HG02981 (cell line): ENCODE results near the gene LRRC27.

Experiments
- ATAC-seq: cut with Tn5 transposase; IDR thresholded peaks from one replicate; pipeline ENCODE4 v1.9.1; 2021; ENCODE audit warnings: mild to moderate bottlenecking, moderate library complexity; ENCODE audit not compliant: unreplicated experiment

LRRC27 gene

DNA sequence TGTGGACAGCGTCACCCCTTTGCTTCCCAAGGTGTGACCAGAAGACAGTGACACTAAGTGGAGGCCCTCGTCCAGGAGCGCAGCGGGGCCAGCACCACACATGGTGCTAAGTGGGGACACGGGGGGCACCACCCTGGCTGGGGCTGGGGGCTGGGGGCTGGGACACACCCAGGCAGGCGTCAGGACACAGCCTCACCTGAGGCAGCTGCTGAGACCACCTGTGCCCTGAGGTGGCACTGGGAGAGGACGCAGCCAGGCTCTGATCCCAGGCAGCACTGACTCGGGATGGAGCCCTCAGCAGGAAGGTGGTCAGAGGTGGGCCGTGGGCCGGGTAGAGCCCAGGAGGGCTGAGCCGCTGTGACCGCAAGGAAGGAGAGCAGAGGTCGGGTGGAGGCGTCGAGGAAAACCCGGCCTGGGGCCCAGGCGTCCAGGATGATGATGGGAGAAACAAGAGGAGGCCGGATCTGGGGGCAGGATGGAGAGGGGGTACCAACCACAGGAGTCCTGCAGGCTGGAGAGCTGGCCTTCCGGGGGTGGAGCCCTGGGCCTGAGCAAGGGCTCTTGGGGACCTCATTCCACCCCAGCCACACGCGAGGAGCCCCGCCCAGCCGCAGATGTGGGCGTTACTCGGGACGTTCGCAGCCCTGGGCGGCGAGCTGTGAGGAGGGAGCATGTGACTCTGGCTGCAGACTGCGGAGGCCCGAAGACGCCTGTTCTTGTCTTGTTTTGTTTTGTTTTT lies 22.5 kb downstream of the LRRC27 start:
- no peak for ATAC-seq

DNA sequence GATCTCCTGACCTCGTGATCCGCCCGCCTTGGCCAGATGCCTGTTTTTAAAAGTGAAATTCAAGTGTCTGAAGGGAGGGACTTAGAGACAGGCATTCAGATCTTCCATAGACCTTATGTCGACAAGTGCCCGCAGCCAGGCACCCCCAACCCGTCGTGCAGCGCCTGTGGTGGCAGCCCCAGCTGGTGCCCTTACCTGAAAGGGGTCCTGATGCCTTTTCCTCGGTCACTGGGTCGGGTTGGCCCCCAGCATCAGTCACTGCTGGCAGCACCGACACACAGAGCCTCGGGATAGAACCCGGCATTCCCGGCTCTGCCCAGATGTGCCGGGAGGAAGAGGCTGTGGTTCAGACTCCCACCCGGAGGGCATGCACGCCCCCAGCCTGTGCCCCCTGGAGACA lies 23.3 kb downstream of the LRRC27 start:
- ATAC-seq = no peak

DNA sequence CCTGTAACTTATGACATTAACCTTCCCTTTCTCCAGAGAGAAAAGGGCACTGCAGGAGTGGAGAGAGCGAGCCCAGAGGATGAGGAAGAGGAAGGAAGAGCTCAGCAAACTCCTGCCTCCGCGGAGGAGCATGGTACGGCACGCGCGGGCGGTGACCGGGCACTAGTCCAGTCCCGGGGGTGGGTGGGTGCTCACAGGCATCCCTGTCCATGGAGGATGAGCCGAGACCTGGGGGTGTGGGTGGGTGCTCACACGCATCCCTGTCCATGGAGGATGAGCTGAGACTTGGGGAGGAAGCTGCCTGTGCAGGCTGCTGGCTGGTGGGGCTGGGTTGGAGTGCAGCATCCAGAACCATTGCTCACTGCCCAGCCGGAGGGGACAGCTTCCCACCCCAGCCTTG lies 23.8 kb downstream of the LRRC27 start:
- no peak for ATAC-seq

DNA sequence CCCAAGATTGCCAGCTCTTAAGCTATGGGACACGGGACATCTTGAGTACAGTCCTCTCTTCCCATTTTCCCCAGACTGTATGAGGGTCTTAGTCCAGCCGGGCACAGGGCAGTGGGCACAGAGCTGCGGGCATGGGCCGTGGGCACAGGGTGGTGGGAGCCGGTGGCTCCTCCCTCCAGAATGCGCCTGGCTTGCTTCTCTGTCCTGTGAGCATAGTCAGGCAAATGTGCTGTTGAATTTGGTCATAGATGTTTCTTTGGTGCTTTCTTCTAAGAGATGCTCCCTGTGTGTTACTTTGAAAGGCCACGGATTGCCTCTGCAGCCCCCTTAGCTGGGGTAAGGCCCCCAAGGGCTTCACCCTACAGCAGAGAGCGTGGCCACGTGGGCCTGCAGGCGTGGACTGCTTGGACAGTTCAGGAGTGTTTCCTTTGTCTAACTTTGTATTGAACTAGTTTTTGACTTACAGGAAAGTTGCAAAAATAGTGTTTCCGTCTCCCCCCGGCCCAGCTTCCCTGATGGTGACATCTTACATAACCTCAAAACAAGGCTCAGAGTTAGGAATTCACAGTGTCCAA lies 24.7 kb downstream of the LRRC27 start:
- no peak for ATAC-seq

DNA sequence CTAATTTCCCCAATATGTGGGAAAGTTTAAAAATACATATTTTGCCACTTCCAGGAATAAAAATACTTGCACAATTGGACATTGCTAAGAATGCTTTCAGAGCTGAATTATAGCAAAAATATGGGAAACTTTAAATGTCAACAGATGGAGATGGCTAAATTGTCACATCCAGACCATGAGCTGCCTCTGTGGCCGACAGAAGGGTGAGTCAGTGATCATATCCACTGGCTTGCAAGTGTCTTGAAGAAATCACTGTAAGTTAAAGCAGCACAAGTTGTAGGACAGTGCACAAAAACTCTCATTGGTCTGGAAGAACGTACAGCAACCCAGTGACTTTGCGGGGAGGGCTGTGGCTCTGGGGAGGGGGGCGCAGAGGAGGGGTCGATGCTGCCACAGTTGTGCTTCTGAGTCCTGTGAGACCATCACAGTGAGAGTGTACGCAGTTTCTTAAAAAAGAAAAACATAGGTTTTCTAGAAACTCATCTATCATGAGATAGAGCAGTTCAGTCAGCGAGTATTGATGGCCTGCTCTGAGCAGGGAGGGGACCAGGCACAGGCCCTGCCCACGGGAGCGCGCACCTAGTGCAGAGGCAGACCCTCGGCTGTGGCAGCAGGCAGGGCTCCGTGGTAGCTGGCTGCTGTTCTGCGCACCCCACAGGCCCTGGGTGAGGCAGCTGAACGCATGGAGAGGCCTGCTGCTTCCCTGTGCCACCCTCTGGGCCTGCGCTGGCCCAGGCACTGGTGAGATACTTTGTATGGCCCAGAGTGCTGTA lies 25.5 kb downstream of the LRRC27 start:
- ATAC-seq = no peak

DNA sequence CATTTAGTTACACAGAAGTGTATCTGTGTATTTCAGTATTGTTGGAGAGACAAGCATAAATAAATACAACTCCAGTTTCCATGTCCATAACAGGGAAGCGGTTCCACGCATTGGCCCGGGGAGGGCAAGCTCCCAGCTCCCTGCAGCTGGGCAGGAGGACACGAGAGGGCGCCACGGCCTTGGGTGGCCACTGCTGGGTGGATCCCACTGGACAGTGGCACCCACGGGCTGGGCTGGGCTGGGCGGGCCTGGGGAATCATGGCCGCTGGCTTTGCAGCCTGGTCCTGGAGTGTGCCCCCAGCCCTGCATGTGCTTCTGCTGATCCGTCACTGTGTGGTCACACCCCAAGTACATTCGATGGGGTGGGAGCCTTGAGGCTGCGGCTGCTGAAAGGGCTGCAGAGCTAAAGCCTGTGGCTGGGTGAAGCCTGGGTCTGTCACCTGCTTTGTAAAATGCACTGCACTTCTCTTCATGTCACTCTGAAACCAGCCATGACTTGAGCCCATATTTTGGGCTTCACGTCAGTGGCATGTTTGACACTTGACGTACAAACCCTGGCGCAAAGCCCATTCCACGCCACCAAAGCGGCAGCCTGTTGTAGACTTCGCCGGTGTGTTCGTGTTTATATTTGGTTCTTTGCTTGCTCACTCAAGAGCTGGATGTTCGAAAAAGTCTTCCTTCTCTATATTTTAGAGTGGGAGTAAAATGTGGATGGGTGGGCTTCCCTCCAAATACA lies 27.5 kb downstream of the LRRC27 start:
- no peak for ATAC-seq

DNA sequence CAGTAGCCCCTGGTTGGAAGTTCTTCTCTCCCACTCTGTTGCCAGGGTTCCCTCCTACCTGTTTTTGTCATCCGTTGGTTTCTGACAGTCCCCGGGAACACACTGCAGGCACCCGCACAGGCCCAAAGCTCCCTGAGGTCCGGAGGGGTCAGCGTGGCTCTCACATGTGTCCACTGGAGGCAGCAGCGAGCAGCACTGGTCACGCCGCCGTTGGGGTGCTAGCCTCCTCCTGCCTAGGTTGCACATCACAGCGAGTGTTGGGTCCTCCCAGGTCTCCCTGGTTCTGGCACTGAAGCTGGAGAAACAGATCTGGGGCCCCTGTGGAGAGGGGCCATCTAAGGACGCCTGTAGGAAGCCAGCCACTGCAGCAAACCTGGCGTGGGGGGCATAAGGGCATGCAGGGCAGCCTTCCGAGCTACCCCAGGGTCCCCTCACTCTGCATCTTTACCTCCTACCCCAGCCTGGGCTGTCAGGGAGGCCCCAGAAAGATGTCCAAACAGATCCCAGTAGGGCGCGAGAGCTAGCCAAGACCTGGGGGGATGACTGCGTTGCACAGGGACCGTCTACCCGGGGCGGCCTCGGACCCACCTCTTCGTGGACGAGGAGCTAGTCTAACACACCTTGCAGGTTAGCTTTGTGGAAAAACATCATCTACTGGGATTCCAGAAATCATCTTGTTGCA lies 28.9 kb downstream of the LRRC27 start:
- no peak for ATAC-seq

DNA sequence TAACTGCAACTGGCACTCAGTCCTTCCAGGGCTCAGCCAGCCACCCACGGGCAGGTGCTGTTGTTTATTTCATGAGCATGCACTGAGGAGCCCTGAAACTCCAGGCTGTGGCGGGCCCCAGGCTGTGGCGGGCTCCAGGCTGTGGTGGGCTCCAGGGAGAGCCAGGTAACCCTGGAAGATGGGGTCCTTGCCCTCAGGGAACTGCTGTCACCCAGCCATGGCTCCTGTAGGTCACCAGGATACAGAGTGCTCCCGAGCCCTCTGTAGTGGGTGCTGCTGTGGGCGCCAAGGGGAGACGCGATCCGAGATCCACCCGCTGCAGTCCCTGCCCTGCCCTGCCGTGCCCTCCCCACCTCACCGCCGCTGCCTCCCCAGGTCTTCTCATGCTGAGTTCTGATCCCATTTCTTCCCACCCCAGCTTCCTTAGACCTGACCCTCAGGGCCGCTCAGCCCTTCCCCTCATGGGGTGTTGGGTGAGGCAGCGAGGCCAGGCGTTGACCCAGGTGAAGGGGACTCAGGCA lies 29.6 kb downstream of the LRRC27 start:
- no peak for ATAC-seq

DNA sequence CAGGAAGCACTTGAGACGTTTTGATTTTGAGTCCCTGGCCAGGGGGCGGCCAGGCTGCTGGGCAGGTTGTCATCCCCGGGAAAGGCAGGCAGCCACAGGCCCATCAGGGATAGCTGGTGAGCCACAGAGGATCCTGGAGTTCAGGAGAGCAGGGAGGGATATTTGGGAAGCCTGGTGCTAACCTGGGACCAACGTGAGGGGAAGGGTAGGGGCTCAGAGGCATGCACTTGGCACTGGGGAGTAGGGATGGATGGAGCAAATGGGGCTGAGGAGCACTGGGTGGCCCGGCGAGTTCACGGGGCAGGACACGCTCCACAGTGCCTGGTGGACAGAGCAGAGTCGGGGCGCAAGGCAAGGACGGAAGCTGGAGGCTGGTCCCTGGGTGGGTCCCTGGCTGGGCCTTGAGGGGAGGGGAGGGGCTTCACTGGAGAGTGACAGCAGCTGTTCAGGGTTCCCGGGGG lies 30.2 kb downstream of the LRRC27 start:
- ATAC-seq = no peak

DNA sequence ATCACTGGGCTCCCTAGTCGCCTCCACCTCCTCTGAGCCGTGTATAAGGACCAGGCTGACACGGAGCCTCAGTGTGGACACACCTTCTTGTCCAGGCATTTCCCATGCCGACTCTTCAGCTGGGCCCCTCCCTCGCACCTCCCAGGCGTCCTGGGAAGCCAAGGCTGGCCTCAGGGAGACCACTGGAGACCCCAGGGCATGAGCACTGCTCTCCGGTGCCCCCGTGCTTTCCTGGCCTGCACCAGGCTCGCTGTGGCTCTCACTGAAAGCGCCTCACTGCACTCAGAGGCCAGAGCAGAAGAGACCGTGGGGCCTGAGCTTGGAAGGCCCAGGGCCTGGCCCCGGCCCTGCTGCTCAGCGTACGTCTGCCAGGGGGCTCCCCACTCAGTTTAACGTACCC lies 31.4 kb downstream of the LRRC27 start:
- no peak for ATAC-seq

DNA sequence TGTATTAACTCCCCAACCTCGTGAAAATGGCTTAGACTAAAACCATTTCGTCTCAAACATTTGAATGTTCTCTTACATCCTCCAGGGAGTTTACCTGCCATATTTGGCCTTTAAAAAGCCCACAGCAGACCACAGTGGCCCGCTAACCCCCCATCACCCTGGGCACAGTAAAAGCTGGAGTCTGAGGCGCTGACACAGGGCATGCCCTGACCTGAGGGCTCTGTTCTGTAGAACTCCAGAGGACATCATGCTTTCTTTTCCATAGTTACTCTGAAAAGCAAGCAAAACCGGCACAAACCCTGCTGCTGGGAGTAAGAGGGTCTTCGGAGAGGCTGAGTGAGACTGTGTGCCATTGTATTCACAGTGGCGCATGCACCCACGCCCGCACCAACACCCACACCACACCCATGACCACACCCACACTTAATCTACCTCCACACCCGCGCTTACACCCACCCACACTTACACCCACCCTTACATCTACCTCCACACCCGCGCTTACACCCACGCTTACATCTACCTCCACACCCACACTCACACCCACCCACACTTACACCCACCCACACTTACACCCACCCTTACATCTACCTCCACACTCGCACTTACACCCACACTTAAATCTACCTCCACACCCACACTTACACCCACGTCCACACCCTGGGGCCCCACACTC lies 32.1 kb downstream of the LRRC27 start:
- ATAC-seq = no peak

DNA sequence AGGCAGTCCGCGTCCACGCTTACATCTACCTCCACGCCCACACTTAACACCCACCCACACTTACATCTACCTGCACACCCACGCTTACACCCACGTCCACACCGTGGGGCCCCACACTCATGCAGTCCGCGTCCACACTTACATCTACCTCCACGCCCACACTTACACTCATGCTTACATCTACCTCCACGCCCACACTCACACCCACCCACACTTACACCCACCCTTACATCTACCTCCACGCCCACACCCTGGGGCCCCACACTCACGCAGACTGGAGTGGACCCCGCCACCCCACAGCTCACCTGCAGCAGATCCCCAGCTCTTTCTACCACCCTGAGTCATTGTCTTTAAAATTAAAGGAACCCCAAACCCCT lies 32.6 kb downstream of the LRRC27 start:
- no peak for ATAC-seq

DNA sequence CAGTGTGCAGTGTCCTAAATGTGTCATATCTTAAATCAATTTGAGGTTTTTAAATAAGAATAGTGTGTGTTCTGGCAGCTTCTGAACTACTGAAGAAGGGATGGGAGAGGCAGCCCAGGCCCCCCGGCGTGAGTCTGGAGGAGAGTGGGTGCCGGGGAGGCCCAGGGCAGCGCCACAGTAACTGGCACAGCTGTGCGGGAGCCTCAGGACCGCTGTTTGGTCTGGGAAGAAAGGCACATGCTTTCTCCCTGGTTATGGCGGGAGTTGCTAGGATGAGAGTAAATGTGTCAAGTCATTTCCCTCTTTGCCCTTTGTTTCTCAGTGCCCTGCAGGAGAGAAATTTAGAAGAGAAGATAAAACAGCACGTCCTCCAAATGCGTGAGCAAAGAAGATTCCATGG lies 33.1 kb downstream of the LRRC27 start:
- ATAC-seq = no peak

DNA sequence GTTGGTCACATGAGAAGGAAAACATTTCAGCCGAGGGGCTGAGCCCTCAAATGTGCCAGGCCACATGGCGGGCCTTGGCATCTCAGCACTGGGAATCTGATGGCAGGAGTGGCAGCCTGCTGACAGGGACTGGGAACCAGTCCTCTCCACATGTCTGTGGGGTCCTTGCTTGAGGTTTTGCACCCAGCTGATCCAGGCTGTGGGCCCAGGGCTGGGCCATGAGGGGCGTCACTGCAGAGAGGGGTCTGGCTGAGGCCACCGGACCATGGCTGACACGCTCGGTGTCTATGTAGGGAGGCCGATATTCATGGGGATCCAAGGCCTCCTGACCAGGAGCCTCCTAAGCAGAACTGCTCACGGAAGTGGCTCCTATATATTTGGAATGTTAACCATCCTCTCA lies 34.0 kb downstream of the LRRC27 start:
- ATAC-seq = no peak

DNA sequence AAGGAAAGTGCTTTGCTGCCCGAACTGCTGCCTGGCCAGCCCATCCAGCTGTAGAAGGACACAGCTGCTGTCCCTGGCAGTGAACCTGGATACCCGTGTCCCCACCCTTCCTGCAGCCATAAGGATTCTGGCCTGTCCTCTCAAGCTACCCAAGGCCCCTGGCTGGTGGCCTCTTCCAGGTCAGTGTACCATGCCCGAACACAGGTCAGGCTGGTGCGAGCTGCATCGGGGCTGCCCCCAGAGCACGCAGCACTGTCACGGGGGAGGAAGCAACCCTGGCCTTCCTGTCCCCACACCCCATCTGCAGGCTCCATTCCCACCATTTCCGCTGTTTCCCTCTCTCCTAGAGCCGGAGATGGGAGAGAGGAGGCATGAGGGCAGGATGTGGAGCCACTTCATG lies 34.5 kb downstream of the LRRC27 start:
- ATAC-seq = no peak

DNA sequence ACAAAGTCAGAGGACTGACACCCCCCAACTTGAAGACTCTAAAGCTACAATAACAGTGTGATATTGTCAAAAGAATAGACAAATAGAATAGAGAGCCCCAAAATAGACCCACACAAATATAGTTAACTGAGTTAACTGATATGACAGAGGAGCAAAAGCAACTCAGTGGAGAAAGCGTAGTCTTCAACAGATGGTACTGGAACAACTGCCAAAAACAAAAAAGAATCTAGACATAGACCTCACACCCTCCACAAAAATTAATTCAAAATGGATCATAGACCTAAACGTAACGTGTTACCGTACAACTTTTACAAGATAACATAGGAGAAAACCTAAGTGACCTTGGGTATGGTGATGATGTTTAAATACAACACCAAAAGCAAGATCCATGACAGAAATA lies 36.4 kb downstream of the LRRC27 start:
- ATAC-seq = no peak

DNA sequence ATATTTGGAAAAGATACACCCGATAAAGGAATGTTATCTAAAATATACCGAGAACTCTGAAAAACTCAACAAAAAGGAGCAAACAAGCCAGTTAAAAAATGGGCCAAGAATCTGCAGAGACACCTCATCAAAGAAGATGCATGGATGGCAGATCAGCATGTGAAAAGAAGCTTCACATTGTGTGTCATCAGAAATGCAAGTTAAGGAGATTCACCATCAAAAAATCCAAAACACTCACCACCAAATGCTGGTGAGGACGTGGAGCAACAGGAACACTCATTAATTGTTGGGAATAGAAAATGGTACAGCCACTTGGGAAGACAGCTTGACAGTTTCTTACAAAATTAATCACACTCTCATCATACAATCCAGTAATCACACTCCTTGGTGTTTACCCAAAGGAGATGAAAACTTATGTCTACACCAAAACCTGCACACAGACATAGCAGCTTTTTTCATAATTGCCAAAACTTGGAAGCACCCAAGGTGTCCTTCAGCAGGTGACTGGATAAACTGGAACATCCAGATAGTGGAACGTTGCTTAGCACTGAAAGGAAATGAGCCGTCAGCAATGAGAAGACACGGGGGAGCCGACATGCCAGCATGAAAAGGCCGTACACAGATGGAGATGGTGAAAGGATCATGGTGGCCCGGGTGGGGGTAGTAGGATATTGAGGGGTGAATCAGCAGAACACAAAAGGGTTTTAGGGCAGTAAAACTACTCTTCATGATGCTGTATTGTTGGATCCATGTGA lies 37.1 kb downstream of the LRRC27 start:
- no peak for ATAC-seq

DNA sequence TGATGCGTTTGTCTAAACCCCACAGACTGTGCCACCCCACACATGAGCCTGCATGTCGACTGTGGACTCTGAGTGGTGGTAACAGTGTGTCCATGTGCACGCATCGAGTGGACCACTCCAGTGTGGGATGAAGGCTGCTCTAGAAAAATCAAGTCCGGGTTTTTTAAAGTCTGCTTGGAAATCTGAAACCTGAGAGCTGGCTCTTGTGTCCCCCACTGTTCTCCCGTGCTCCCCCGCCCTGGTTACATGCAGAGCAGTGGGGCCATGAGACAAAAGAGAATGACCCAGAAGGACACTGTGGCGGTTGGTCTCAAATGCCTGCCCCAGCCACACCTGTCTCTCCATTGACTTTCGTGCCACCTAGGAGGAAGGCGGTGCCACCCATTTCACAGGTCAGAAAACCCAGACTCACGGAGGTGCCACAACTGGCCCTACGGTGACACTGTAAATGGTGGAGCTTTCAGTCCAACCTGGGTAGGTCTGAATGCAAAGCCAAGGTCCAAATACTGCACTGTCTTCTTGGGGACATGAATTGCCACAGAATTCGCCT lies 37.7 kb downstream of the LRRC27 start:
- ATAC-seq = no peak
